Measurements from ENCODE around the gene RBM17. TPM values are rescaled to one million over a fixed set of nuclear protein-coding genes. Genes with fewer than 3 reads are reported as not detected.
A peak's percentile ranks its signal among the peaks of the same experiment; 100 is the strongest.

The RBM17 gene
- total RNA-seq, 1 donor from 2014 or later = 90.8 TPM

DNA sequence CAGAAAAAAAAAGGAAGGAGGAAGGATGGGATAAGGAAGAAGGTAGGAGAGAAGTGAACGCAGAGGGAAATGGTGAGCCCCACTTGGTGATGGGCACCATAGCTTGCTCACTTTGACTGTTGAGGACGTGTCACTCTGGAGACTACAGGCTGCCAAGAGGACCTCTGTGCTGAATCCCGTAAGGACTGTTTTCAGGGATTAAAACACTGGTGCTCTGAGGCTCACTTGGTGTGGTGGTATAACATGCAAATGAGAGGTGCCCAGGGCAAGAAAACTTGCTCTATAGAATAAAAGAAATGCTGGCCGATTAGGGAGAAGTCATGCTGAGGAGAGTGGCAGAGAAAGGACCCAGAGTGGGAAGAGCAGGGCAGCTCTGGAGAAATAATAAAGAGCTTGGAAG is 21.4 kb upstream of the RBM17 start:
- no peaks in the 10 kb centered on the region for H3K9me3 ChIP-seq
- peaks cover 61% of the 10 kb centered on the region for H3K4me1 ChIP-seq
- H3K4me3 ChIP-seq = no peak overlapping the region
- TF ChIP-seq, protein P1, sequence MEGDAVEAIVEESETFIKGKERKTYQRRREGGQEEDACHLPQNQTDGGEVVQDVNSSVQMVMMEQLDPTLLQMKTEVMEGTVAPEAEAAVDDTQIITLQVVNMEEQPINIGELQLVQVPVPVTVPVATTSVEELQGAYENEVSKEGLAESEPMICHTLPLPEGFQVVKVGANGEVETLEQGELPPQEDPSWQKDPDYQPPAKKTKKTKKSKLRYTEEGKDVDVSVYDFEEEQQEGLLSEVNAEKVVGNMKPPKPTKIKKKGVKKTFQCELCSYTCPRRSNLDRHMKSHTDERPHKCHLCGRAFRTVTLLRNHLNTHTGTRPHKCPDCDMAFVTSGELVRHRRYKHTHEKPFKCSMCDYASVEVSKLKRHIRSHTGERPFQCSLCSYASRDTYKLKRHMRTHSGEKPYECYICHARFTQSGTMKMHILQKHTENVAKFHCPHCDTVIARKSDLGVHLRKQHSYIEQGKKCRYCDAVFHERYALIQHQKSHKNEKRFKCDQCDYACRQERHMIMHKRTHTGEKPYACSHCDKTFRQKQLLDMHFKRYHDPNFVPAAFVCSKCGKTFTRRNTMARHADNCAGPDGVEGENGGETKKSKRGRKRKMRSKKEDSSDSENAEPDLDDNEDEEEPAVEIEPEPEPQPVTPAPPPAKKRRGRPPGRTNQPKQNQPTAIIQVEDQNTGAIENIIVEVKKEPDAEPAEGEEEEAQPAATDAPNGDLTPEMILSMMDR (IDR thresholded peaks at IDR 0.05) = no peak
- no peaks in the 10 kb centered on the region for H3K27me3 ChIP-seq (ENCODE audit: low read depth)
- no peak for ATAC-seq
- H3K27ac ChIP-seq = no peak overlapping the region
- DNase-seq = no peak
- H3K36me3 ChIP-seq = no peaks in the 10 kb centered on the region
- intact Hi-C loops (cut with DNase I) = no loop called here

DNA sequence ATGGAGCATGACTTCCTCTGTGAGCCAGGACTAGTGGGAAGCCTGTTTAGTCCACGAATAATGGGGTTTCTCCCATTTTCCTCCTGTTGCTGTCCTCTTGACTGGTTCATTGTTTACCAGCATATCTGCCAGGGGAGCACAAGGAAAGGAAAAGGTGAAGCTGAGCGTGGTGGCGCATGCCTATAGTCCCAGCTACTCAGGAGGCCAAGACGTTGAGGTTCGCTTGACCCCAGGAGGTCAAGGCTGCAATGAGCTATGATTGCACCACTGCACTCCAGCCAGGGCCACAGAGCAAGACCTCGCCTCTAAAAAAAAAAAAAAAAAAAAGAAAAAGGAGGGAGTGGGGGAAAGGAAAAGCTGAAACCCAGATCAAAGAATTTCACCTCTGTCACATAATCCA is 20.8 kb upstream of the RBM17 start:
- no peaks in the 10 kb centered on the region for H3K36me3 ChIP-seq
- intact Hi-C loops (cut with DNase I) = no loop called here
- H3K27ac ChIP-seq = no peak overlapping the region
- DNase-seq (no peak), ATAC-seq (no peak)
- no peaks in the 10 kb centered on the region for H3K27me3 ChIP-seq (ENCODE audit: low read depth)
- TF ChIP-seq, protein P1 (IDR thresholded peaks at IDR 0.05) = no peak
- H3K9me3 ChIP-seq = no peaks in the 10 kb centered on the region
- H3K4me3 ChIP-seq = no peak overlapping the region
- H3K4me1 ChIP-seq = peaks cover 61% of the 10 kb centered on the region

DNA sequence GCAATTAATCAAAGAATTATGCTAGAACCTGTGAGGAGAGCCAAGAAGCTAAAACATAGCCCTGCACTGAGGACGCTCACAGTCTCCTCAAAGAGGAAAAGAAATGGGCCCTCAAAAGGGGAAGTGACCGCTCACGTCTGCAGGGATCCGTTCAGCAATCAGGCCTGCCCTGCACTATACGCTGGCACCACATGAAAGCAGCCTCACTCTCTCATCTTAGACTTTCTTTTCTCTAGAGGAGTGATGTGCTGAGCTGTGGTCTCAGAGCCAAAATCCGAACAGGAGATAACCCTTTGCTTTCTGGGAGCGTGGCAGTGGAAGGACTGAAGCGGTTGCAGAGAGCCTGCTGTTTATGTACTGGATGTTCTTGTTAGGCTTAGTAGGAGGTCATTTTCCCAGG is 20.4 kb upstream of the RBM17 start:
- DNase-seq = peak; percentile 62
- ATAC-seq = peak; percentile 67 to 73
- no peaks in the 10 kb centered on the region for H3K9me3 ChIP-seq
- intact Hi-C loops (cut with DNase I) = no loop called here
- no peaks in the 10 kb centered on the region for H3K27me3 ChIP-seq (ENCODE audit: low read depth)
- H3K27ac ChIP-seq = peak overlapping the region; percentile 34
- peaks cover 61% of the 10 kb centered on the region for H3K4me1 ChIP-seq
- TF ChIP-seq, protein P1 (IDR thresholded peaks at IDR 0.05) = no peak
- no peak overlapping the region for H3K4me3 ChIP-seq
- no peaks in the 10 kb centered on the region for H3K36me3 ChIP-seq

DNA sequence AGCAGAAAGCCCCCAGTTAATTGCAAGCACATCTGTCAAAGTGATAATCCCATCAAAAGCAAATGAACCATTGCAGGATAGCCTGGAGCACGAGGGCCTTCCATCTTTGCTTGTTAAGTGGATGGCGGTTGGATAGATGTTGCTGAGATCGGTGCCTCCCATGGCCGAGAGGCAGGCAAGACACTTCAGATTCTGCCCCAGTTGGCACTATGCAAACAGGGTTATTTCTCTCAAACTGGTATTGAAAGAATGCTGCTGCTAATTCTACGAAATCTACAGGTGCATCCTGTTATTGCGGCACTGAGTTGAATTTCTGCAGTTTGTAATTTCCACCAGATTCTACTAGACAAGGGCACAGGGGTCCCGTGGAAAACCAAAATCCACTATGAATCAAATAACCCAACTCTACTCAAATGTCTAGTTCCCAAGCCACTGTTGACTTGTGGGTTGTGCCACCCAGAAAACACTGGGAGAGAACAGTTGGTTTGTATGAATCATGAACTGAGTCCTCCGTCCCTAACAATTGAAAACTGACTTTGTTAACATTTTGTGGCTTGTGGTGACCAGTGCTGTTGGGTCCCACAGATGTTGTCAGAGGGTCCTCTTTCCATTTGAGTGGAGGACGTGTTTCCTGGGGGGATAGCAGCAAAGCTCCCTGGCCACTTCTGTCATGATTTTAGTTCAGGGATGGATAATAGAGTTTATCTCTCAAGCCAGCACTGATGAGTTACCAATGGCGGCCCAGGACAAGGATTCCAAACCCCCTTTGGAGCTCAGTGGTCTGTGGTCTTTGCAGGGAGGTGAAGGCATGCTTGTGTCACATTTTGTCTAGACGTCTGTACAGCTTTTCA is 19.5 kb upstream of the RBM17 start:
- H3K4me1 ChIP-seq = peaks cover 61% of the 10 kb centered on the region
- H3K27me3 ChIP-seq (ENCODE audit: low read depth) = no peaks in the 10 kb centered on the region
- no peaks in the 10 kb centered on the region for H3K9me3 ChIP-seq
- H3K36me3 ChIP-seq = no peaks in the 10 kb centered on the region
- intact Hi-C loops (cut with DNase I) = no loop called here
- ATAC-seq (no peak), DNase-seq (no peak)
- TF ChIP-seq, protein P1 (IDR thresholded peaks at IDR 0.05) = no peak
- peak overlapping the region; percentile 34 for H3K27ac ChIP-seq
- no peak overlapping the region for H3K4me3 ChIP-seq

DNA sequence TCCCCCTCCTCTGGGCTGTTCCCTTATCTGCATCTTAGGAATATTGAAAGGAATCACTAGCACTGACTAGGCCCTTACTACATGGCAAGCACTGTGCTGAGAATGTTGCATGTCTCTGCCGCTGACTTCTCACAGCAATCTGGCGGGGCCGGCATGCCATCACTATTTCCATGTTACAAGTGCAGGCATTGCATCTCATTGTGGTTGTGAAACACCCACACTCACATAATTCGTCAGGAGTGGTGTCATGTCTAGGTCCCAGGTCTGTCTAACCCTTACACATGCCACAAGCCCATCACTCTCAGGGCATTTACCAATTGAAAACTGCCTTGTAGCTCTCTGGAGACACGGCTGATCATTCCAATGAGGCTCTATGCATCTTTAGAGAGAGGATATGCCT is 18.2 kb upstream of the RBM17 start:
- ATAC-seq (no peak), DNase-seq (no peak)
- H3K27ac ChIP-seq = no peak overlapping the region
- H3K4me1 ChIP-seq = peaks cover 58% of the 10 kb centered on the region
- TF ChIP-seq, protein P1 (IDR thresholded peaks at IDR 0.05) = no peak
- no peak overlapping the region for H3K4me3 ChIP-seq
- H3K36me3 ChIP-seq = no peaks in the 10 kb centered on the region
- H3K27me3 ChIP-seq (ENCODE audit: low read depth) = no peaks in the 10 kb centered on the region
- H3K9me3 ChIP-seq = no peaks in the 10 kb centered on the region
- intact Hi-C loops (cut with DNase I) = no loop called here
